Measurements from ENCODE around the gene OR8G5. TPM values are rescaled to one million over a fixed set of nuclear protein-coding genes. Genes with fewer than 3 reads are reported as not detected.

OR8G5 gene
- total RNA-seq, 1 donor from 2014 or later: not detected

- H3K27me3 Mint-ChIP-seq (ENCODE audit: unreplicated experiment): peaks cover 7% of the 10 kb centered on the region
- H3K36me3 Mint-ChIP-seq (ENCODE audit: unreplicated experiment): no peaks in the 10 kb centered on the region
- H3K4me3 Mint-ChIP-seq (ENCODE audit: unreplicated experiment): no peak overlapping the region
- H3K9me3 Mint-ChIP-seq (ENCODE audit: unreplicated experiment): no peaks in the 10 kb centered on the region
- H3K4me1 Mint-ChIP-seq (ENCODE audit: unreplicated experiment): no peaks in the 10 kb centered on the region
- no peak overlapping the region for H3K27ac Mint-ChIP-seq (ENCODE audit: unreplicated experiment)
- no peak for TF ChIP-seq CTCF (IDR thresholded peaks at IDR 0.05)
- DNase-seq (ENCODE audit: extremely low spot score, unreplicated experiment): no peak
Measured at GRCh38 chr11:124313131-124313530, 57.0 kb downstream of the OR8G5 start.

- no peak within 1 kb of the TSS for H3K27ac Mint-ChIP-seq (ENCODE audit: unreplicated experiment)
- no peak within 1 kb of the TSS for H3K4me3 Mint-ChIP-seq (ENCODE audit: unreplicated experiment)
- no peak for TF ChIP-seq CTCF (IDR thresholded peaks at IDR 0.05)
- H3K36me3 Mint-ChIP-seq (ENCODE audit: unreplicated experiment): no peaks in the 10 kb centered on the region
- H3K9me3 Mint-ChIP-seq (ENCODE audit: unreplicated experiment): no peaks in the 10 kb centered on the region
- no peaks in the 10 kb centered on the region for H3K4me1 Mint-ChIP-seq (ENCODE audit: unreplicated experiment)
- no peak for DNase-seq (ENCODE audit: extremely low spot score, unreplicated experiment)
- H3K27me3 Mint-ChIP-seq (ENCODE audit: unreplicated experiment): peaks cover 7% of the 10 kb centered on the region
Measured at GRCh38 chr11:124313849-124314248, 57.7 kb downstream of the OR8G5 start, which contains the start of gene OR8D1. OR8D1 (minus strand) TSS chr11:124313949; CDS start chr11:124310766, 3,183 bp downstream.

GRCh38 chr11:124315052-124315451 lies 58.9 kb downstream of the OR8G5 start:
- Mint-ChIP-seq H3K36me3 (ENCODE audit: unreplicated experiment) (no peaks in the 10 kb centered on the region), H3K27ac (ENCODE audit: unreplicated experiment) (no peak overlapping the region), H3K27me3 (ENCODE audit: unreplicated experiment) (peaks cover 3% of the 10 kb centered on the region), H3K4me1 (ENCODE audit: unreplicated experiment) (no peaks in the 10 kb centered on the region), H3K9me3 (ENCODE audit: unreplicated experiment) (no peaks in the 10 kb centered on the region), H3K4me3 (ENCODE audit: unreplicated experiment) (no peak overlapping the region)
- no peak for DNase-seq (ENCODE audit: extremely low spot score, unreplicated experiment)
- no peak for TF ChIP-seq CTCF (IDR thresholded peaks at IDR 0.05)

Other genes with a start within 250 kb of the OR8G5 start
- gene OR10G4, start 243.4 kb upstream of the OR8G5 start, total RNA-seq: not detected in 2 replicates
- not detected in 2 replicates for gene OR10G9, start 233.4 kb upstream of the OR8G5 start, total RNA-seq
- gene OR10G8, start 229.6 kb upstream of the OR8G5 start, total RNA-seq: not detected in 2 replicates
- gene OR10G7, start 215.1 kb upstream of the OR8G5 start, total RNA-seq: not detected in 2 replicates
- 10.0 and 10.5 TPM in 2 replicates for gene VWA5A, start 140.9 kb upstream of the OR8G5 start, total RNA-seq
- gene OR10D3, start 73.0 kb upstream of the OR8G5 start, total RNA-seq: not detected in 2 replicates
- not detected in 2 replicates for gene OR8G1, start 15.3 kb upstream of the OR8G5 start, total RNA-seq
- not detected in 2 replicates for gene OR8D1, start 57.6 kb downstream of the OR8G5 start, total RNA-seq
- gene OR8D2, start 63.8 kb downstream of the OR8G5 start, total RNA-seq: not detected in 2 replicates
- gene OR8B2, start 128.1 kb downstream of the OR8G5 start, total RNA-seq: not detected in 2 replicates
- gene OR8B3, start 142.6 kb downstream of the OR8G5 start, total RNA-seq: not detected in 2 replicates
- gene OR8B4, start 168.5 kb downstream of the OR8G5 start, total RNA-seq: not detected in 2 replicates
- gene OR8B8, start 189.3 kb downstream of the OR8G5 start, total RNA-seq: not detected in 2 replicates

All from osteocyte (in vitro differentiated cells).